NCI-H2107 treated with DMSO at 0.1 percent for 48 hours (cell line): ENCODE data around the gene ZMYND10.

Experiments
- DNase-seq: peaks from one replicate; lab custom pipeline; 2025; ENCODE audit not compliant: unreplicated experiment; lab: John Stamatoyannopoulos, UW

ZMYND10 gene

GRCh38 chr3:50327129-50327528 lies 18.4 kb downstream of the ZMYND10 start:
- DNase-seq, result no peak

- no peak for DNase-seq
Measured at GRCh38 chr3:50326182-50326541, 19.4 kb downstream of the ZMYND10 start.

- no peak for DNase-seq
Measured at GRCh38 chr3:50325497-50326181, 19.9 kb downstream of the ZMYND10 start.

GRCh38 chr3:50325113-50325480 lies 20.4 kb downstream of the ZMYND10 start:
- DNase-seq, result no peak

GRCh38 chr3:50324351-50325112 lies 21.0 kb downstream of the ZMYND10 start:
- no peak for DNase-seq

GRCh38 chr3:50323614-50324199 lies 21.8 kb downstream of the ZMYND10 start:
- DNase-seq, result no peak

- no peak for DNase-seq
Measured at GRCh38 chr3:50323092-50323600, 22.4 kb downstream of the ZMYND10 start.

GRCh38 chr3:50322386-50323091 lies 23.0 kb downstream of the ZMYND10 start, which contains the start of gene HYAL2:
Gene HYAL2 (minus strand): TSS chr3:50322745. CDS start chr3:50320489, 2,256 bp downstream.
- no peak for DNase-seq

GRCh38 chr3:50322115-50322385 lies 23.5 kb downstream of the ZMYND10 start:
- DNase-seq, result no peak

GRCh38 chr3:50321336-50322114 lies 24.0 kb downstream of the ZMYND10 start:
- peak; percentile 55 for DNase-seq

GRCh38 chr3:50320853-50321335 lies 24.6 kb downstream of the ZMYND10 start:
- no peak for DNase-seq

GRCh38 chr3:50319894-50320625 lies 25.5 kb downstream of the ZMYND10 start:
- no peak for DNase-seq

GRCh38 chr3:50319181-50319893 lies 26.2 kb downstream of the ZMYND10 start:
- no peak for DNase-seq

- DNase-seq, result no peak
Measured at GRCh38 chr3:50318615-50319014, 26.9 kb downstream of the ZMYND10 start.

GRCh38 chr3:50318163-50318562 lies 27.4 kb downstream of the ZMYND10 start:
- DNase-seq, result no peak

GRCh38 chr3:50317300-50317699 lies 28.2 kb downstream of the ZMYND10 start:
- no peak for DNase-seq

- no peak for DNase-seq
Measured at GRCh38 chr3:50316657-50317242, 28.8 kb downstream of the ZMYND10 start.

GRCh38 chr3:50314816-50315215 lies 30.7 kb downstream of the ZMYND10 start:
- no peak for DNase-seq

GRCh38 chr3:50314342-50314741 lies 31.2 kb downstream of the ZMYND10 start:
- DNase-seq, result no peak
